Tibial nerve (tissue), 4 donors: ENCODE data around the gene SUN2.

ENCODE experiments used
- CTCF ChIP-seq, 5 experiments: fragments of 200-600 bp in 3 of 5; fragments of 450-650 bp in 2 of 5; sonication (generic) in 3 of 5; IDR thresholded peaks; one replicate each; pipeline ENCODE4 v1.5.1; 2016 to 2019; ENCODE audit warnings: antibody characterized with exemption in 5 of 5, mild to moderate bottlenecking in 3 of 5, moderate library complexity in 2 of 5
- EP300 ChIP-seq, 2 donors: sonication (generic); formaldehyde crosslinking; IDR thresholded peaks; one replicate each; pipeline ENCODE4 v1.6.1; 2017; ENCODE audit warnings: antibody characterized with exemption in 2 of 2, mild to moderate bottlenecking in 1 of 2
- POLR2A ChIP-seq, 2 donors: fragments of 450-650 bp; IDR thresholded peaks; one replicate each; pipeline ENCODE4 v1.6.1; 2017; ENCODE audit warnings: antibody characterized with exemption in 2 of 2, mild to moderate bottlenecking in 2 of 2, moderate library complexity in 2 of 2

- TF ChIP-seq CTCF (IDR thresholded peaks at IDR 0.05) (no peak), POLR2A (IDR thresholded peaks at IDR 0.05) (no peak), EP300 (IDR thresholded peaks at IDR 0.05) (no peak)
Observed at GRCh38 chr22:38768036-38768435, 12.2 kb upstream of the SUN2 start.
